EL (cell line): ENCODE data around the gene CASZ1.

ENCODE experiments used
- DNase-seq: peaks from one replicate; pipeline ENCODE4 v3.0.0-alpha.2; 2016

Gene CASZ1

GRCh38 chr1:10650556-10651388, 145.7 kb downstream of the CASZ1 start:
- DNase-seq, result no peak

GRCh38 chr1:10649517-10650201, 146.8 kb downstream of the CASZ1 start:
- no peak for DNase-seq

- DNase-seq, result no peak
Measured at GRCh38 chr1:10648689-10649516, 147.5 kb downstream of the CASZ1 start.

DNA sequence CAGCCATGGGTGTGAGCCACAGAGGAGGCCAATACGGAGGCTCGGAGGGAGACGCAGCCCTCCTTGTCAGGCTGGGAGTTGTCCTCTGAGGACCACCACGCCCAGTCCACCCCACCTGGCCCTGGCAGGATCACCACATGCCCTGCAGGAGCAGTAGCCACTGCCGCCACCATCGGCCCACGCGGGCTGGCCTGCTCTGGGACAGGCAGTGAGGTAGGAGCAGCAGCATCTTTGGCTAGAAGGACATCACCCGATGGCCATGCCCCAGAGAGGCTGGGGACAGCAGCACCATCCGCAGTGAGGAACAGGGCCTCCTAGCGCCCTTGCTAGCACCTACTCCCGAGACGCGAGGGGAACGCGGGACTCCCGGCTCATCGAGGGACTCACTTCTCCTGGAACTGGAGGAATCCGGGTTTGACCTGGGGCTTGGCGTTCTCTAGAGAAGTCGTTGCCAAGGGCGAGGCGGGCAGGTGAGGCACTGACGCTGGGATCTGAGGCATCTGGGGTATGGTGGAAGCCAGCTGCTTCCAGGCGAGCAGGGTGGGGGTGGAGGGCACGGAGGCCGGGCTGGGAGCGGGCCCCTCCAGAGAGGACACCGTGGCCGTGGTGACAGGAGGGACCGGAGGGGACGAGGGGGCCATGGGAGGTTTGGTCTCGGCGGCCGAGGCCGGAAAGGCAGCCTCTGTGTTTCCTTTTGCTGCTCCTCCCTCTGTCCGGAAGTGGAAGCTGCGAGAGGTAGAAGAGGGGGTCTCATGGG, 148.9 kb downstream of the CASZ1 start:
- DNase-seq, result no peak

GRCh38 chr1:10646347-10646861, 150.0 kb downstream of the CASZ1 start:
- peak; percentile 60 for DNase-seq

GRCh38 chr1:10644307-10645128, 151.9 kb downstream of the CASZ1 start:
- DNase-seq, result peak; percentile 47

- DNase-seq, result no peak
Measured at GRCh38 chr1:10643607-10644306, 152.7 kb downstream of the CASZ1 start.

DNA sequence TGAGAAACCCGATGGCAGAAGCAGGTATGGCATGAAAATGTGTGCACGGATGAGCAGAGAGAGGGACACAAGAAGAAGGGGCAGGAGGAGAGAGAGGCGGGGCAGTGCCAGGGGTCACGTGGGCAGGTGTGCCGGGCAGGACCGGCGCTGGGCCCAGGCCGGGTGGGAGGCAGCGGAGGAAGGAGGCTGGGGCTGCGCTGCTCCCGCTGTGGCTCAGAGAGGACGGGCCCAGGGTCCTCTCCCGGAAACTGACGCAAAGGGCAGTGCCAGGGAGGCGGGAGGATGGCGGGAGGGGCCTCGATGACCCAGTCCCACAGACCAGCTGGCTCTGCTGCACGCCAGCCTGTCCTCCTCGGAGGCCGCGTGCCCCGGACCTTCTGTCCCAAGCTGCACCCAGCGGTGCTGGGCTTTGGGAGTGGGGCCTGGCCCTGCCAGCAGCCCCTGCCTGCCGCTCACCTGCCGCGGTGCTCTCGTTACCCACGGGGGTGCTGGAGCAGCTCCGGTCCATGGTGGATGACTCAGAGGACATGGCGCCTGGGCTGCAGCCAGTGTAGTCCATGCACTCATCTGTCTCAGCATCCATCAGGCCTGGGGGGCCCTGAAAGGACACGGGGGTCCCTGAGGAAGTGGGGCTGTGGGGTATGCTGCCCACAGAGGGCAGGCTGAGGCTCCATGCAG, 153.9 kb downstream of the CASZ1 start:
- no peak for DNase-seq

DNA sequence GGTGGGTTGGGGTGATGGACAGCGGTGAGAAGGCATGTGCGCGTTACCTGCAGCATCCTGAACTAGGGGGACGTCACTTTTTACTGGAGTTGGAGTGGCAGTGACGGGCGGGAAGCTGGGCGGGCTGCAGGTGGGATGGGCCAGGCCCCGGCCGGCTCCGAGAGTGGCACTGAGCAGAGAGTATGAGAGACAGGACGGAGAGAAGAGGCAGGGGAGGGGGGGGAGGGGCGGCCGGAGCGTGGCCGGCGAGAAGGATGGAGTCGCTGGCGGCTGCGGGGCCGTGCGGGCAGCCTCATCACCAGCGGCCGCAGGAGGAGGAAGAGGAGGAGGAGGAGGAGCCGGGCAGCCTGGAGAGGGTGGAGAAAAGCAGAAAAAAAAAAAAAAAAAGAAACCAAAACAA, 154.5 kb downstream of the CASZ1 start:
- DNase-seq, result no peak

DNA sequence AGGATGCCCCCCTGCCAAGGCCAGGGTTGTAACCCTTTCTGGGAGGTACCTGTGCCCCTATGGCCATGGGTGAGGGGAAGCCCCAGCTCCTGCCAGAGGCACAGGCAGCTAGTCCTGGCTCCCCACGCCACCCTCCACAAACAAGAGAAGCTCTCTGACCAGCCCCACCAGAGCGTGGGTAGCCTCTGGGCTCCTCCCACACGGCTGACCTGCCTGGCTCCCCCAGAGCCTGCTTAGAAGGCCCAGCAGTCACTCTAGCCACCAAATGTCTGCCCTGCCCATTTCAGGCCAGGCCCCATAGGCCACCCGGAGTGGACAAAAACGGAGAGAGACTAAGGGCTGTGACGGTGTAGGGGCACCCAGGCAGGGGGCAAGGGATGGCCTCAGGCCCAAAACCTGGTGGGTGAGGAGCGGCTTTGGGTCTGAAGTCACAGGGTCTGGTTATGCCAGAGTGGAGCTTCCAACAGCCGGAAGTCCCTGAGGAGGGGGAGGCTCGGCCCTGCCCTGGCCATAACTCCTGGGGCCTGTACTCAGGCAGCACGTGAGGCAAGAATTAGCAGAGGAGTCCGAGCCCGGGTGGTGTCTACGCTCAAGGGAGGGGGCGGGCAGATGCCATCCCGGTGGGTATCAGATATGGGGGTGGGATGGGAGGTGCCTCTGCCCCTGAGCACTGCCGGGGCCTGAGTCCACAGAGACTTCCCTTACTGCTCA, 155.4 kb downstream of the CASZ1 start:
- no peak for DNase-seq

GRCh38 chr1:10639775-10640578, 156.5 kb downstream of the CASZ1 start:
- DNase-seq, result no peak

GRCh38 chr1:10639011-10639774, 157.3 kb downstream of the CASZ1 start:
- no peak for DNase-seq

DNA sequence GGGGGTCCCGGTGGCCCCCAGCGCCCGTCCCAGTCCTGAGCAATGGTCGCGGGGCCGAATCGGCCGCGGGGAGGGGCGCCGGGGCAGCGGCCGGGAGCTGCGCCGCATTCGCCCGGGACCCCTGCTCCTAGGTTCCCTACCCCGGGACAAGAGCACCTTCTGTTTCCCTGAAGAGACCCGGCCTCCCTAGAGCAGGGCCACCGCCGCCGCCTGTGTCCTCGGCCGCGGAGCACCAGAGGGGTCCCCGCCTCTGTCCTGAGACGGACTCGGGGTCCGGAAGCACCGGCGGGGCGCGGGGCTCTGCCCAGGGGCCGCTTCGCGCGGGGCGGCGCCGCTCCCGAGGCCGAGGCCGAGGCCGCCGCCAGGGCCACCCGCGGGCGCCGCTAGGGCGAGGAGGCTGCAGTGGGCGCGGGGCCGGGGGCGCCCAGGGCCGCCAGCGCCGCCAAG, 157.9 kb downstream of the CASZ1 start:
- DNase-seq, result no peak

DNA sequence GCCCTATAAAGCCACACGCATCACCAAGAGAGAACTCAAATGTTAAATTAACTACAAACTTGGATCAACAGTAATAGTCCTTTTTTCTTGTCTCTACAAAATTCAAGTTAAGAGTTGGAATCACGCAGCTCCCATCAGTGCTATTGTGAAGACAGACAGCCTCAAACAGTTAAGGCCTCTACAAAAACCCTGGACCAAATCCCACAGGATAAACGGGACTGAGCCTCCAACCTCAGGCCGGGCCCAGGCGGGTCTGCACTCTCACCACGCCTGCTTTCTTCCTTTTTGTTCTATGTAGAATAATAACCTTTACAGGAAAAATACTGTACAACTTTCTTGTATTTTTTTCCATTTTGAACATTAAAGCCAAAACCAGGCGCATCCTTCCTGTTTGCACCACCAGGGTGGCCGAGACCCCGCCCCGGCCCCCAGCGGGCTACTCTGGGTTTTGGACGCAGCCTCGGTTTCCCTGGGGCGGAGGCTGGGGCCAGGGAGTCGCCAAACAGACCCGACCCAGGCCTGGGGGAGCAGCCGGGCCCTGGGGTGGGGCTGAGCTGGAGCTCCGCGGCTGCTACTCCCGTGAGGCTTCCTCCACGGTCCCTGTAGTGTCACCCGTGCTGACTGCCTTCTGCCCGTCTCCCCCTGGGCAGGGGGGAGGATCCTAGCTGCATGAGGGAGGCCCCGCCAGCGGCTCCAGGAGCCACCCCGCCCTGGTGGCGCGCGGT, 158.4 kb downstream of the CASZ1 start:
- peak; percentile 23 for DNase-seq

DNA sequence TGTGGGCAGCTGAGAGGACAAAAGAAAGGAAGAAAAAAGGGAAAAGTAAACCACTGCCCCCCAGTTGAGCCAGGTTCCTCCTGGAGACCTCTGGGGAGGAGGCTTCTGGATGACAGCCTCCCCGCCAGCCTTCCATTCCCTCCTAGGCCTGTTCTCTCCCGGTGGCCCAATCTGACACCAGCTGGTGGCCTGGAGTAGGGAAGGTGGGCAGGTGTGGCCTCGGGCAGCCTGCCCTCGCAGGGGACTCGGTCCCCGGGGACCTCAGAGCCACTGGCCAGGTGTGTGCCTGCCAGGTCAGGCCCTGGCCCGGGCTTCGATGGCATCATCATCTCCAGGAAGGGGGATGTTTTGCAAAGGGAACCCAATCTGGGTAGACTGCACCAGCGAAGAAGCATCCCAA, 159.0 kb downstream of the CASZ1 start:
- no peak for DNase-seq

GRCh38 chr1:10635992-10636391, 160.5 kb downstream of the CASZ1 start:
- DNase-seq, result no peak
